Raji (cell line): ENCODE measurements around the gene CYSRT1.

Source experiments
- POLR2A ChIP-seq: IDR thresholded peaks from 2 replicates; pipeline ENCODE4 v1.6.1; 2011; ENCODE audit warnings: low read depth, low read length, control low read depth; ENCODE audit not compliant: insufficient read depth

CYSRT1 gene

GRCh38 chr9:137269231-137269772 lies 44.3 kb downstream of the CYSRT1 start:
- TF ChIP-seq POLR2A: 0 out of 2 replicates have a peak, but pooled peaks have one; percentile 18

- TF ChIP-seq POLR2A: no peak
Measured at GRCh38 chr9:137270929-137271695, 46.1 kb downstream of the CYSRT1 start.

- no peak for TF ChIP-seq POLR2A
Measured at GRCh38 chr9:137271696-137272076, 46.7 kb downstream of the CYSRT1 start.

- TF ChIP-seq POLR2A: no peak
Measured at GRCh38 chr9:137272241-137273094, 47.5 kb downstream of the CYSRT1 start.

GRCh38 chr9:137273095-137273490 lies 48.1 kb downstream of the CYSRT1 start:
- no peak for TF ChIP-seq POLR2A

GRCh38 chr9:137273611-137274320 lies 48.8 kb downstream of the CYSRT1 start:
- no peak for TF ChIP-seq POLR2A

GRCh38 chr9:137275203-137275587 lies 50.2 kb downstream of the CYSRT1 start:
- no peak for TF ChIP-seq POLR2A
